A673 (cell line): Measurements from ENCODE around the gene CD248. TPM values are rescaled to one million over a fixed set of nuclear protein-coding genes. Genes with fewer than 3 reads are reported as not detected.
A peak's percentile ranks its signal among the peaks of the same experiment; 100 is the strongest.
"Not testable (repeated sequence)": the region's sequence is repeated elsewhere in the genome, so short reads cannot be mapped to it uniquely, and the experiment has no call there.

Source experiments
- BruUV-seq: library from RNA; stranded (reverse); fragments of 400-500 nt; replicated peaks from 2 replicates; lab custom pipeline; 2021; lab: Mats Ljungman, UMichigan
- CTCF ChIA-PET: fragments of 300-600 bp; sonication (Branson Sonifier 250); formaldehyde crosslinking; loops from one replicate; lab custom pipeline; 2022; ENCODE audit warnings: antibody characterized with exemption; lab: Charles Lee
- POLR2A ChIA-PET: fragments of 300-600 bp; sonication (Branson Sonifier 250); formaldehyde crosslinking; loops from one replicate; lab custom pipeline; 2022; ENCODE audit warnings: antibody characterized with exemption; ENCODE audit not compliant: low non-redundant PET; lab: Charles Lee
- DNase-seq: peaks from one replicate; pipeline ENCODE4 v3.0.0-alpha.2; 2015; ENCODE audit warnings: low spot score
- H3K27ac ChIP-seq: fragments of 200-600 bp; sonication (generic); 2 replicates; pipeline ENCODE4 v1.5.1; 2016; ENCODE audit warnings: mixed run types, low read depth, mild to moderate bottlenecking, mixed read lengths, antibody characterized with exemption, low read length; ENCODE audit not compliant: poor library complexity, severe bottlenecking
- H3K27me3 ChIP-seq: fragments of 200-600 bp; sonication (generic); replicated peaks from 2 replicates; pipeline ENCODE4 v1.6.1; 2017; ENCODE audit warnings: mixed run types, low read depth, mild to moderate bottlenecking, mixed read lengths, antibody characterized with exemption, low read length; ENCODE audit not compliant: insufficient read depth, poor library complexity
- H3K36me3 ChIP-seq: fragments of 200-600 bp; sonication (generic); 2 replicates; pipeline ENCODE4 v1.6.1; 2016; ENCODE audit warnings: mixed run types, mild to moderate bottlenecking, mixed read lengths, antibody characterized with exemption, low read length; ENCODE audit not compliant: insufficient read depth, poor library complexity, severe bottlenecking
- H3K4me1 ChIP-seq: fragments of 200-600 bp; sonication (generic); 2 replicates; pipeline ENCODE4 v1.6.1; 2017; ENCODE audit warnings: mixed run types, mild to moderate bottlenecking, mixed read lengths, antibody characterized with exemption, low read length; ENCODE audit not compliant: insufficient read depth, poor library complexity, severe bottlenecking
- H3K4me3 ChIP-seq: fragments of 200-600 bp; sonication (generic); 2 replicates; pipeline ENCODE4 v1.5.1; 2016; ENCODE audit warnings: low read depth, mixed run types, mild to moderate bottlenecking, mixed read lengths, low read length; ENCODE audit not compliant: poor library complexity, severe bottlenecking
- H3K9me3 ChIP-seq: fragments of 200-600 bp; sonication (generic); 2 replicates; pipeline ENCODE4 v1.6.1; 2016; ENCODE audit warnings: mixed run types, low read depth, mild to moderate bottlenecking, mixed read lengths, antibody characterized with exemption, low read length; ENCODE audit not compliant: poor library complexity, severe bottlenecking
- CTCF ChIP-seq: fragments of 300-800, 200-600 bp; sonication (generic); conservative IDR thresholded peaks from 2 replicates; pipeline ENCODE4 v1.5.1; 2017; ENCODE audit warnings: low read depth, mild to moderate bottlenecking, antibody characterized with exemption, low read length, moderate library complexity, mixed read lengths
- EZH2 ChIP-seq: fragments of 200-600 bp; sonication (generic); IDR thresholded peaks from 2 replicates; pipeline ENCODE4 v1.6.1; 2017; ENCODE audit warnings: borderline replicate concordance, low read depth, mild to moderate bottlenecking, mixed read lengths, antibody characterized with exemption, low read length; ENCODE audit not compliant: poor library complexity, severe bottlenecking
- intact Hi-C: fragments of 100-400 bp; cut with micrococcal nuclease; formaldehyde crosslinking; loops from one replicate; pipeline ENCODE4 v1.10.0; 2022; ENCODE audit not compliant: unreplicated experiment
- total RNA-seq: library from RNA; stranded (reverse); gene quantifications from 2 replicates; pipeline ENCODE4 v1.2.3, GENCODE V29; 2021

The CD248 gene
- total RNA-seq, 1 experiment from 2014 or later, result 97.8 TPM

GRCh38 chr11:66311470-66311964 lies 5.3 kb downstream of the CD248 start:
- intact Hi-C loops, result loop anchor here (5.0 kb wide), 1 partner anchor 76 kb away; no protein-coding TSS in a partner anchor
- POLR2A ChIA-PET, result no interaction called here
- no peaks in the 10 kb centered on the region for H3K9me3 ChIP-seq
- no peaks in the 10 kb centered on the region for H3K27me3 ChIP-seq
- CTCF ChIA-PET, result interaction anchor here (0.6 to 2.6 kb wide), 9 partner anchors 10 to 77 kb away, joined by 3 to 17 read pairs (median 5); partner anchors contain the start of gene YIF1A
- BruUV-seq, result no TSS peak
- H3K27ac ChIP-seq, result peak overlapping the region; percentile 90
- TF ChIP-seq EZH2 (no peak), CTCF (no peak)
- peak overlapping the region; percentile 55 for H3K4me3 ChIP-seq
- no peak for DNase-seq
- H3K36me3 ChIP-seq, result no peaks in the 10 kb centered on the region
- peaks cover 44% of the 10 kb centered on the region for H3K4me1 ChIP-seq

DNA sequence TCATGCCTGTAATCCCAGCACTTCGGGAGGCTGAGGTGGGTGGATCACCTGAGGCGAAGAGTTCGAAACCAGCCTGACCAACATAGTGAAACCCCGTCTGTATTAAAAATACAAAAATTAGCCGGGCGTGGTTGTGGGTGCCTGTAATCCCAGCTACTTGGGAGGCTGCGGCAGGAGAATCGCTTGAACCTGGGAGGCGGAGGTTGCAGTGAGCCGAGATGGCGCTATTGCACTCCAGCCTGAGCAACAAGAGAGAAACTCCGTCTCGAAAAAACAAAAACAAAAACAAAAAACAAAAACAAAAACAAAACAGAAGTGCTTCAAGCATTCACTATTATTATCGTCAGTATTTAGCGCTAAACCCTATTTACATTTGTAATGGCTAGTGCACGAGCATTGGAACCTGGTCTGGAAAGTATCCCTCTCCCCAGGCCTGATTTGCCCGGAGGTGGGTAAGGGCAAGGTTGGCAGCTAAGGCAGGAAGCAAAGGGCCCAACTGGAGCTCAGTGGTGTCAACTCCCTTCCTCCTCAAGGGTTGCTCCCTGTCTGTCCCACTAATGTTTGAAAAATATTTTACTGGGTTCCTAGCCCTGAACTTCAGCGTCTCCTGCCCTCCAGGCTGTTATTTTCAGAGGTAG lies 5.9 kb downstream of the CD248 start:
- H3K4me3 ChIP-seq, H3K27me3 ChIP-seq, H3K9me3 ChIP-seq, H3K27ac ChIP-seq, DNase-seq, H3K36me3 ChIP-seq, POLR2A ChIA-PET, BruUV-seq: not testable (repeated sequence)
- intact Hi-C loops, result loop anchor here (5.0 kb wide), 1 partner anchor 76 kb away; no protein-coding TSS in a partner anchor
- CTCF ChIA-PET, result interaction anchor here (0.6 to 2.6 kb wide), 9 partner anchors 11 to 78 kb away, joined by 3 to 17 read pairs (median 5); partner anchors contain the start of gene YIF1A
- H3K4me1 ChIP-seq, result peaks cover 38% of the 10 kb centered on the region

DNA sequence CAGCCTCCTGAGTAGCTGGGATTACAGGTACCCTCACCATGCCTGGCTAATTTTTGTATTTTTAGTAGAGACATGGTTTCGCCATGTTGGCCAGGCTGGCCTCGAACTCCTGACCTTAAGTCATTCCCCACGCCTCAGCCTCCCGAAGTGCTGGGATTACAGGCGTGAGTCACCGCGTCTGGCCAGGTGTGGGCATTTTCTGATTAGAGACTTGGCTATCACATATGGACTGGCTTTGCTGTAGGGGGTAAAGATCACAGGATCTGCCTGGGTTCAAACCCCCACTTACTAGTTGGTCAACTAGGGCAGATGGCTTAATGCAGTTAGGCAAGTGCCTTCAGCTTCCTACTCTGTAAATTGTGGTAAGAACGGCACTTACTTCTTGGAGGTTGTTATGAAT lies 6.5 kb downstream of the CD248 start:
- Histone ChIP-seq H3K27ac (no peak overlapping the region), H3K9me3 (no peaks in the 10 kb centered on the region), H3K27me3 (no peaks in the 10 kb centered on the region), H3K4me3 (no peak overlapping the region), H3K4me1 (peaks cover 32% of the 10 kb centered on the region), H3K36me3 (no peaks in the 10 kb centered on the region)
- ChIA-PET POLR2A (no interaction called here), CTCF (no interaction called here)
- intact Hi-C loops, result loop anchor here (5.0 kb wide), 1 partner anchor 77 kb away; no protein-coding TSS in a partner anchor
- BruUV-seq, result no TSS peak
- no peak for TF ChIP-seq EZH2
- no peak for TF ChIP-seq CTCF
- DNase-seq, result no peak
